ENCODE data around the gene WNT16.
"Not testable (repeated sequence)": the region's sequence is repeated elsewhere in the genome, so short reads cannot be mapped to it uniquely, and the experiment has no call there.

GRCh38 chr7:121315170-121315569 is 13.6 kb upstream of the WNT16 start:
- not testable (repeated sequence) for TF ChIP-seq CTCF (IDR thresholded peaks at IDR 0.05; ENCODE audit: low read depth, low read length, poor library complexity, severe bottlenecking); EZH2phosphoT487 (IDR thresholded peaks at IDR 0.05; ENCODE audit: borderline replicate concordance, low read length)
